GM19193 (cell line): Measurements from ENCODE around the gene MDFI.

Experiments
- POLR2A ChIP-seq: IDR thresholded peaks from 4 replicates; pipeline ENCODE4 v1.6.1; 2011; ENCODE audit not compliant: insufficient read depth, insufficient read length; ENCODE audit errors: extremely low read depth

The MDFI gene

DNA sequence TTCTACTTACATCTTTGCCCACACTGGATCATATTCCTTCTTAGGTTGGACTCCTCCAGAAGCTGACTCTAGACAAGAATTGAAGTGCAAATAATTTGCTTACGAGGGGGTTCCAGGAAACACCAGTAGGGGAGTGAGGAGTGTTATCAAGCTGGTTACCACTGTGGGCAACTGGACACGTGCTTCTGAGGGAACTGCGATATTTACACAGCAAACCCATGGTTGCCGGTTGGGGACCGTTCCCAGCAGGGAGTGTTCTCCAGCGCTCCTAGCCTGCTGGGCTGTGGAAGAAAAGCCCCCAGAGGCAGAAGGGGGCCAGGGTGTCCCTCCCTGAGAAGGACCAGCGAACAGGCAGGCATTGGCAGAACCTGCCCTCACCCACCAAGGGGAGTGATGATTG, 21.7 kb downstream of the MDFI start:
- TF ChIP-seq POLR2A = no peak

DNA sequence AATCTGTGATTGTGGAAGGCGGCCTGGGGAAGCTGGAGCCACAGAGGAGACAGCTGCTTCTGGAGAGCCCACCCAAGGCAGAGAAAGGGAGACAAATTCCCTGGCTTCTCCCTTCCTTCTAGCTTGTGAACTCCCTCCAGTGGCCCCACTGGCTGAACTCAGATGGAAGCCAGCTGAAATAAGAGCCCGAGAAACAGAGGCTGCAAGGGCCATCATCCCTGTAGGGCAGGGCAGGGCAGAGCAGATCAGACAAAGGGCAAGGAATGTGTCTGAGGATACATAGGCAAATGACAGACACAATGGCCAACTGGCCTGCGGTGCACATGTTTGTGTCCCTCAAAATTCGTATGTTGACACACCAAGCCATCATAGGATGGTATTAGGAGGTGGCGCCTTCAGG, 25.3 kb downstream of the MDFI start:
- TF ChIP-seq POLR2A = no peak

DNA sequence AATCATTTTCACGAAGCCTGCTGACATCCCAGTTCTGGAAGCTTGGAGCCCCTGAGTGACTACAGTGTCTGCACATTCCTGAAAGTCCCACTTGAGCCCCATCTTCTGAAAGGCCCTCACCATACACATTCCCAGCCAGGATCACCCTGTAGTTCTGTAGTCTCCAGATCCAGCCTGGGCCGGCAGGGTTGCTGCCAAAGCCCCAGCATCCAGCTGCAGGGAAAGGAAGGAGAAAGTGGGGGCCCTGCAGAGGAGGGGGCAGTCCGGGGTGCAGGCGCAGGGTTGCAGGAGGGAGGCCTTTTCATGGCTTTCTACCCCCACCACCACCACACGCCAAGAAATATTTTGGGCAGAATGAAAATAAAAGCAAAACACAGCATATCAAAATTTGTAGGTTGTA, 26.0 kb downstream of the MDFI start:
- no peak for TF ChIP-seq POLR2A

DNA sequence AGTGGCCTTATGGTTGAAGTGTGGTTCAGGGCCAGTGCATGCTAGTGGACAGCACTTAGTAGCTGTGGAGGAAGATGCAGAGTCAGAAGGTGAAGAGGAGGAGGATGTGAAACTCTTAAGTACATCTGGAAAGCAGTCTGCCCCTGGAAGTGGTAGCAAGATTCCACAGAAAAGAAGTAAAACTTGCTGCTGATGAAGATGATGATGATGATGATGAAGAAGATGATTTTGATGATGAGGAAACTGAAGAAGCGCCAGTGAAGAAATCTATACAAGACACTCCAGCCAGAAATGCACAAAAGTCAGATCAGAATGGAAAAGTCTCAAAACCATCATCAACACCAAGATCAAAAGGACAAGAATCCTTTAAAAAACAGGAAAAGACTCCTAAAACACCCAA, 28.9 kb downstream of the MDFI start:
- TF ChIP-seq POLR2A = no peak

DNA sequence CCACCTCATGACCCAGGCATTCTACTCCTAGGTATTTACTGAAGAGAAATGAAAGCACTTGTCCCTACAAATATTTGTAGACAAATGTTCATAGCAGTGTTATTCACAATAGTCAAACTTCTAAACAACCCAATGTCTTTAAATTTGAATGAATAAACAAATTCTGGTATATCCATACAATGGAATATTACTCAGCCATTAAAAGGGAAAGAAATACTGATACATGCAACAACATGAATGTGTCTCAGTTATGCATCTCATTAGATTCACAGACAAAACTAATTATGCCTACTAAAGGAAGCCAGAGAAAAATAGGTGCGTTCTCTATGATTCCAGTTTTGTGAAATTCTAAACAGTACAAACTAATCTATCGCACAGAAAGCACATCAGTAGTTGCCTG, 30.7 kb downstream of the MDFI start:
- no peak for TF ChIP-seq POLR2A

DNA sequence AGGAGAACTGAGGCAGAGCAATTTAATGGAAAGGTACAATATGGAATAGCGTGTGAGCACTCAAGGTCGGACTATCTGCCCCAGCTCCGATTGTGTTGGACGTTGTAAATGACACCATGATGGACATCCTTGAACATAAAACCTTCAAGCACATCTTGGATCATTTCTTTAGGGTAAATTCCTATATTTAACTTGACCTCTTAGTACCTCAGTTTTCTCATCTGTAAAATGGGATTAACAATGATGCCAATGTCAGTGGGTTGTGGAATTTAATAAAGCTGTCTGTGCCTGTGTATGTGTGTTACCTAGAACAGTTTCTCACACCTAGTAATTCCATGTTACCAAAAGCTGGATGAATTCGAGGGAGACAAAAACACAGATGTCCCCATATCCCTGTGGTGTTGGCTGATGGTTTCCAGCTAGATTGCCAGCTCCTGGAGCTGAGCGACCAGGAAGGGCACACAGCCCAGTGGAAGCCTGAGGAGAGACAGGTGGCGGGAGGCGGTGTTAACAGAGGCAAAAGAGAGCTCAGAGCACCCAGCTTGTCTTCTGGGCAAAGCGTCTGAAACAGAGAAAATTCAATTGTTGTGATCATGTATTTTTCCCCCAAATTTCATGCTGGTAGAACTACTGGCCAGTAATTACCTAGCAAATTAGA, 32.6 kb downstream of the MDFI start:
- TF ChIP-seq POLR2A = no peak

DNA sequence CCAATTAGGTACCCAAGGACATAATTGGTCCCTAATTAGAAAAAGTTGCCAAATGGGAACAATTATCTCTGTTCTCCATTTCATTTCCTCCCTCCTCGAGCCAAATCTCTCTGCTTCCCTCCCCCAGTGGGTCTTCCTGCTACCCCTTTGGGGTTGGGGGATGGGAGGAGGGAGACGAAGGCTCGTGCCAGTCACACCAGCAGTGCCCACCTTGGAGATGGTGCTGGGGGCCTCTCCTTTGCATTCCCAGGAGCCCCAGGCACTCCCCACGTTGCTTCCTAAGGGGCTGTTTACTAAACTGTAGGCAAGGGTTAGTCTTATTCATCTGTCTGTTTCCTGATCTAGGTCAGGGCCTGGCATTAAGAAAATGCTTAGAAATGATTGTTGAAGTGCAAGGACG, 33.1 kb downstream of the MDFI start:
- no peak for TF ChIP-seq POLR2A

DNA sequence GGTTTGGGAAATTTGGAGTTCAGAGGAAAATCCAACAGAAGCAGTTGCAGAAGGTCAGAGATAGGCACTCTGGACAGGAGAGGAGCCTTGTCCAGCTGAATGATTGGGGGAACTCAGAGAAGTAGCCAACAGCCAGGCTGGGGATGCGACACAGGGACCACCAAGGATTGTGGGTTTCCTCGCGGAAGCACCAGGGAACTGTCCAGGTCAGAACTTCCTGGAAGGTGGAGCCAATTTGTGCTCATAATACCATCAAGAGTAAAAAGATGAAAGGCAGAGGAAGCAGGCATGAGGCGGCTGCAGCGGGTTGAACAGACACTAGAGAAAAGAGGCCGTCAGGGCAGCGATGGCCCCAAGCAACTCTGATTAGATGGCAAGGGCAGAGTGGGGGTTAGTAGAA, 33.7 kb downstream of the MDFI start:
- no peak for TF ChIP-seq POLR2A

DNA sequence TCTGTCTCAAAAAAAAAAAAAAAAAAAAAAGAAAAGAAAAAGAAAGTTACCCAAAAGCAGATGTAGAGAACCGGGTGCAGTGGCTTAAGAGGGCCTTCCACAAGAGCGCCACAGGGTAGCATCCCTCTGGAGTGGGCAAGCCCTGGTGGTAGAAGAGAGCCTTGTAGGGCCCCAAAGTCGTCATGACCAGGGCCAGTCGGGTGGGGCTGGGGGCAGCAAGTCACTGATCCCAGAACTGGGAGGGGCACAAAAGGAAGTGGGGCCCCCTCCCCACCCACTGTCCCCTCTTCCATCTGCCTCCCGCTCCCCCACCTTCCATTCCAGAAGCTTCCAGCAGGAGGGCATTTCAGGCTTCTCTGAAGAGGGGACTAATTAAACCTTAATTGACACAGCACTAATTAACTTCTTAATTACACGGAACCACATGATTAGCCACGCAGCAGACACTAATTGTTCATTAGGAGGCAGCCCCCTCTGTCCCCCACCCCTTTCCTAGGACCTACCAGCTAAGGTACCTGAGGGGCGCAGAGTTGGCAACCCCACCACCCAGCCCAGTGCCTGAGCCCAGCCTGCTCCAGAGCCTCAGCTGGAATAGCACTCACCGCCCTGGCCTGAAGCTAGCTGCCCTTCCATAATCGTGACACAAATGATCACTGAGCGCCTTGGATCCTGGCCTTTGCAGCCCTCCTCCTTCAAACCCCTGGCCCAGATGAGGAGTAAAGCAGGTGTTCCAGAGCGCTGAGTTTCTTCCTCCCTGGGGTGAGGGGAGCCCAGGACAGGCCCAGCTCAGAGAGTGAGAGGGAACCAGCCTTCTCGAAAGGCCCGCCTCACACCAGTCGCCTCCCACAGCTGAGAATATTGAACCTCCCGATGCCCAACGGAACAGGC, 34.8 kb downstream of the MDFI start:
- no peak for TF ChIP-seq POLR2A

DNA sequence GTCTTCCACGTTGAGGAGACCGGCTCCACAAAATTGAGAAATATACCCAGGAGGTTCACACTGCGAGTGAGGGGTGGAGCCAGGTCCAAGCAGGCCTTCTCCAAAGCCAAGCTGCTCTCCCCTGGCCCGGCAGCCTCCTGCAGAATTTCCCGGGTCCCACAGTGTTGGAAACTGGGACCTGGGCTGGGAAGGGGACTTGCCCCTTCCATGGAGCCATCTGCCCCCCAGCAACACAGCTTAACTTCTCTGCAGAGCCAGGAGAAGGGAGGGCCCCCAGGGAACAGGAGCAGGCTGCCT, 35.4 kb downstream of the MDFI start:
- no peak for TF ChIP-seq POLR2A

DNA sequence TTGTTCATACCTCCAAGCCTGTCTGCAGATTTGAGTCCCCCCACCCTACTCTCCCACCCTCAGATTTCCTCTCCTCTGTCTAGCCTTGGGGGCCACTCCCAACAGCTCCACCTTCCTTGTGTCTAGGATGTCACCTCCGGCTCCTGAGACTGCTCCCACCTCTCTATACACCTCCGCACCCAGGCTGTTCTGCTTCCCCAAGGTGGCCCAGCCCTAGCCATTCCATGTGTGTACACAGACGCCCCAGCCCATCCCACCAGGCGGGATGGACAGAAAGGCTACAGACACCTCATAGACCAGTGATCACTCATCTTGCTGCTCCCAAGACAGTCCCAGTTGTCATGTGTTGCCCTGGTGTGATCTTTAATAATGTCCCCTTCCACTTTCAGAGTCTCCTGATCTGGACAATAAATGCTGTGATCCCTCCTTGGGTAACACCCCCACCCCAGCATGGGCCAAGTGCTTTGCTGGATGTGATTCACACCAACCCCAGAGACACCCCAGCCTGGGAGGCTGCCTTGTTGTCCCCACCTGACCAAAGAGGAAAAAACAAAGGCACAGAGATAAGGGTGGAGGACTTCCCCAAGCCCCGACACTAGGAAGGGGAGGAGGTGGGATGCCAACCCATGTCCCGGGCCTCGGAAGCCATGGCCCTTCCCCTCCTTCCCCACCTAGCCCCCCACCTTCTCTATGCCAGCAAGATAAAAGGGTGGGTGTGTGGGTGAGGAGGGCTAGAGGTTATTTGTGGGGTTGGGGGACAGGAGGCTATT, 36.1 kb downstream of the MDFI start:
- no peak for TF ChIP-seq POLR2A

DNA sequence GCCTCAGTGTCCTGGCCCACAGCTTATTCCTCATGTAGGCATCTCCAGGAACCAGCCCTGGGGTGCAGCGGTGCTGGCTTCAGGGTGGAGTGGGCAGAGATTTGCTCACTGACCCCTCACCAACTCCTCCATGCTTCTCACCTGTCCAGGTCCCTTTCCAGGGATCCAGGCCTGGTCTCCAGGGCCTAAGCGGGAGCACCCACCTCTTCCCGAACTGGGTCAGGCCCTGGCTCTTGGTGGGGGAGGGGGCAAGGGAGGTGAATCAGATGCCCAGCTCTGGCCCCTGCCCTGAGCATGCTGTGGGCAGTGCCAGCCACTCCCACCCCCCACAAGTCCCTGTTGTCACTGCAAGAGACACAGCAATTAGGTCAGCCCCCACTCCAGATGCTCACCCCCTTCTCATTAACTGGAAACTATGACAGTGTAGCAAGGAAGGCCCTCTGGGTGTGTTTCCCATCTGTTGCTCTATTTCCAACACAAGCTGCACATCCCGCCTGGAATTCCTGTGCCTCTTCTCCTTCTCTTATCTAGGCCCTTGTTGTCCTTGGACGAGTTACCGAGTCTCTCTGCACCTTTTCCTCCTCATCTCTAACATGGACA, 37.0 kb downstream of the MDFI start:
- no peak for TF ChIP-seq POLR2A

DNA sequence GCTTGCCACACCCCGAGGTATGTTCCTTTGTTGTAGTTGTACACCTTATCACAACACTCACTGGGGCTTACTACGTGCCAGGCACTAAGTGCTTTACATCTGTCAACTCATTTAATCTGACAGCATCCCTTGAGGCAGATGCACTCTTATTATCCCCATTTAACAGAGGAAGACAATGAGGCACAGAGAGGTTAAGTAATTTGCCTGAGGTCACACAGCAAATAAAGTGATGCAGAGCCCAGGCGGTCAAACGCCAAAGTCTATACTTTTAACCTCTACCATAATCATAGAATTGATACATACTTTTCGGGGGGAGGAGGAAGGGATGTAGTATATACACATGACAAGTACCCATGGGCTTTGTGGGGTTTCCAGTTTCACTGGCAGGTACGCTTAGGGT, 37.7 kb downstream of the MDFI start:
- TF ChIP-seq POLR2A = no peak

DNA sequence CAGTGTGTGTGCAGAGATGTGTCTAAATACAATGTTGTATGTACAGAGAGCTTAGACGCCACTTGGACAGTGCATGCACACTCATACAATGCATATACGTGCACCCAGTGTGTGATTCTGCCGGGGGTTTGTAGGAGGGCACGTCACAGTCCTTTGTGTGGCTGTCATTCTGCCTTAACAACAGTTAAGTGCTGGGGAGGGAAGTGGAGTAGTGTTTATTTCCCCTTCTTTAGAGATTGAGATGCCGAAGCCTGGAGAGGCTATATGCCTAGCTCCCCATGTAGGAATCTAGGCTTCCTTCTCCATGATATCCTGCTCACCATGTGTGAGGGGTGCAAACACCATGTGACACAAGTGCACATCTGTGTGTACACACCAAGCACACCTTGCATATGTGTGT, 38.2 kb downstream of the MDFI start:
- TF ChIP-seq POLR2A = no peak
